ENCODE results near the gene DPP7.

GRCh38 chr9:137071282-137071681 is 43.3 kb downstream of the DPP7 start:
- TF ChIP-seq SUZ12 (IDR thresholded peaks at IDR 0.05; ENCODE audit: extremely low read depth, insufficient read depth, insufficient read length) (no peak), ZNF274 (IDR thresholded peaks at IDR 0.05; ENCODE audit: low read depth, low read length) (no peak)
